OCI-LY7 (cell line): ENCODE measurements around the gene EHD4. TPM values are rescaled to one million over a fixed set of nuclear protein-coding genes. Genes with fewer than 3 reads are reported as not detected.

Experiments
- BruUV-seq: library from RNA; stranded (reverse); fragments of 400-500 nt; replicated peaks from 2 replicates; lab custom pipeline; 2021; lab: Mats Ljungman, UMichigan
- CTCF ChIA-PET: fragments of 300-600 bp; sonication (Branson Sonifier 250); formaldehyde crosslinking; loops from one replicate; lab custom pipeline; 2022; ENCODE audit warnings: antibody characterized with exemption; ENCODE audit not compliant: unreplicated experiment; lab: Charles Lee
- POLR2A ChIA-PET: fragments of 300-600 bp; sonication (Branson Sonifier 250); formaldehyde crosslinking; loops from one replicate; lab custom pipeline; 2022; ENCODE audit warnings: antibody characterized with exemption; lab: Charles Lee
- DNase-seq: peaks from one replicate; pipeline ENCODE4 v3.0.0-alpha.2; 2015; ENCODE audit warnings: low spot score
- H2AFZ ChIP-seq: fragments of 200-600 bp; sonication (generic), shearing (Covaris generic); 2 replicates; pipeline ENCODE4 v1.6.1; 2014; ENCODE audit warnings: mild to moderate bottlenecking, antibody characterized with exemption, low read length, moderate library complexity
- H3K27ac ChIP-seq: fragments of 200-600 bp; sonication (generic); 2 replicates; pipeline ENCODE4 v1.5.1; 2014; ENCODE audit warnings: mixed run types, low read depth, mild to moderate bottlenecking, moderate library complexity, low read length, inconsistent platforms; ENCODE audit not compliant: poor library complexity, severe bottlenecking
- H3K36me3 ChIP-seq: fragments of 200-600 bp; sonication (generic); 2 replicates; pipeline ENCODE4 v1.6.1; 2014; ENCODE audit warnings: mild to moderate bottlenecking, antibody characterized with exemption, low read length, moderate library complexity, mixed read lengths; ENCODE audit not compliant: insufficient read depth
- H3K4me1 ChIP-seq: fragments of 200-600 bp; sonication (generic); 2 replicates; pipeline ENCODE4 v1.5.1; 2014; ENCODE audit warnings: mild to moderate bottlenecking, low read length; ENCODE audit not compliant: insufficient read depth, poor library complexity, severe bottlenecking
- H3K4me2 ChIP-seq: fragments of 200-600 bp; sonication (generic); 2 replicates; pipeline ENCODE4 v1.6.1; 2014; ENCODE audit warnings: mild to moderate bottlenecking, low read length
- H3K4me3 ChIP-seq: fragments of 200-600 bp; sonication (generic); 2 replicates; pipeline ENCODE4 v1.5.1; 2014; ENCODE audit warnings: mild to moderate bottlenecking, low read depth, low read length; ENCODE audit not compliant: poor library complexity, severe bottlenecking
- H3K79me2 ChIP-seq: fragments of 200-600 bp; sonication (generic); 2 replicates; pipeline ENCODE4 v1.6.1; 2016; ENCODE audit warnings: low read depth, mild to moderate bottlenecking, low read length, moderate library complexity, mixed read lengths; ENCODE audit not compliant: insufficient read depth
- H3K9me2 ChIP-seq: fragments of 200-600 bp; sonication (generic); 2 replicates; pipeline ENCODE4 v1.6.1; 2016; ENCODE audit warnings: mild to moderate bottlenecking, low read length, mixed read lengths; ENCODE audit not compliant: insufficient read depth
- H3K9me3 ChIP-seq: fragments of 200-600 bp; sonication (generic); 2 replicates; pipeline ENCODE4 v1.6.1; 2014; ENCODE audit warnings: mild to moderate bottlenecking, mixed run types, low read length, mixed read lengths
- H4K20me1 ChIP-seq: fragments of 200-600 bp; sonication (generic); 2 replicates; pipeline ENCODE4 v1.6.1; 2014; ENCODE audit warnings: mild to moderate bottlenecking, antibody characterized with exemption, low read length, moderate library complexity, mixed read lengths; ENCODE audit not compliant: insufficient read depth
- CTCF ChIP-seq: fragments of 200-600 bp; sonication (generic); conservative IDR thresholded peaks from 2 replicates; pipeline ENCODE4 v1.5.1; 2014; ENCODE audit warnings: mild to moderate bottlenecking, antibody characterized with exemption, low read length, moderate library complexity, mixed read lengths
- EZH2phosphoT487 ChIP-seq: fragments of 200-600 bp; sonication (generic); IDR thresholded peaks from 2 replicates; pipeline ENCODE4 v1.6.1; 2018; ENCODE audit warnings: low read depth, borderline replicate concordance, mild to moderate bottlenecking, mixed run types, antibody characterized with exemption, low read length, moderate library complexity, mixed read lengths
- intact Hi-C: fragments of 100-400 bp; cut with micrococcal nuclease; formaldehyde crosslinking; loops from one replicate; pipeline ENCODE4 v1.10.0; 2022; ENCODE audit not compliant: unreplicated experiment
- total RNA-seq, 2 experiments: library from RNA; depleted of rRNA in 1 of 2; stranded (reverse); fragments of >200 nt in 1 of 2; shearing (Covaris generic) in 1 of 2; gene quantifications; 2 replicates each; pipeline ENCODE4 v1.2.3, GENCODE V29; 2014 to 2022

The EHD4 gene
- total RNA-seq, 2 experiments from 2014 or later = 13.5 to 19.4 TPM

GRCh38 chr15:41928637-41929620 is 43.4 kb downstream of the EHD4 start:
- peaks cover 11% of the 10 kb centered on the region; the same call in 1 of the 2 replicates for H3K36me3 ChIP-seq
- H3K9me2 ChIP-seq = no peaks in the 10 kb centered on the region
- no peak overlapping the region for H3K27ac ChIP-seq
- no peaks in the 10 kb centered on the region for H3K79me2 ChIP-seq
- intact Hi-C loops = loop anchor here (5.0 kb wide), 1 partner anchor 43 kb away; the partner anchor contains the start of gene EHD4
- POLR2A ChIA-PET = interaction anchor here (0.6 to 1.0 kb wide), 3 partner anchors 41 to 1991 kb away, joined by 3 to 6 read pairs (median 3); no protein-coding TSS in a partner anchor
- H3K4me2 ChIP-seq = peak overlapping the region; percentile 20; the same call in 1 of the 2 replicates
- no peak overlapping the region for H3K4me3 ChIP-seq
- CTCF ChIA-PET = no interaction called here
- no peaks in the 10 kb centered on the region for H4K20me1 ChIP-seq
- no peak for DNase-seq
- H3K9me3 ChIP-seq = no peaks in the 10 kb centered on the region
- no TSS peak for BruUV-seq
- no peak overlapping the region for H2AFZ ChIP-seq
- TF ChIP-seq EZH2phosphoT487 (no peak), CTCF (no peak)
- peaks cover 43% of the 10 kb centered on the region for H3K4me1 ChIP-seq

- Histone ChIP-seq H3K9me3 (no peaks in the 10 kb centered on the region), H3K4me3 (no peak overlapping the region), H2AFZ (peak overlapping the region; percentile 20; the same call in 1 of the 2 replicates), H3K4me2 (peak overlapping the region; percentile 53), H3K4me1 (peaks cover 43% of the 10 kb centered on the region), H4K20me1 (no peaks in the 10 kb centered on the region), H3K9me2 (no peaks in the 10 kb centered on the region), H3K27ac (peak overlapping the region; percentile 59), H3K36me3 (peaks cover 11% of the 10 kb centered on the region; the same call in 1 of the 2 replicates), H3K79me2 (no peaks in the 10 kb centered on the region)
- no peak for DNase-seq
- ChIA-PET CTCF (no interaction called here), POLR2A (interaction anchor here (0.6 to 1.0 kb wide), 3 partner anchors 42 to 577 kb away, joined by 3 to 6 read pairs (median 3); no protein-coding TSS in a partner anchor)
- no TSS peak for BruUV-seq
- no peak for TF ChIP-seq EZH2phosphoT487
- no peak for TF ChIP-seq CTCF
- intact Hi-C loops = loop anchor here (5.0 kb wide), 1 partner anchor 44 kb away; the partner anchor contains the start of gene EHD4
Observed at GRCh38 chr15:41928100-41928499, 44.3 kb downstream of the EHD4 start.
